A172 (cell line): Measurements from ENCODE around the gene CD96. TPM values are rescaled to one million over a fixed set of nuclear protein-coding genes. Genes with fewer than 3 reads are reported as not detected.
"Not testable (repeated sequence)": the region's sequence is repeated elsewhere in the genome, so short reads cannot be mapped to it uniquely, and the experiment has no call there.

Experiments used
- DNase-seq: peaks from one replicate; pipeline ENCODE4 v3.0.0-alpha.2; 2015; ENCODE audit warnings: low spot score
- total RNA-seq: library from RNA; depleted of rRNA; stranded (reverse); fragments of >200 nt; shearing (Covaris generic); gene quantifications from 2 replicates; pipeline ENCODE4 v1.2.3, GENCODE V29; 2014

Gene CD96
- total RNA-seq, 1 experiment from 2014 or later, result not detected

DNA sequence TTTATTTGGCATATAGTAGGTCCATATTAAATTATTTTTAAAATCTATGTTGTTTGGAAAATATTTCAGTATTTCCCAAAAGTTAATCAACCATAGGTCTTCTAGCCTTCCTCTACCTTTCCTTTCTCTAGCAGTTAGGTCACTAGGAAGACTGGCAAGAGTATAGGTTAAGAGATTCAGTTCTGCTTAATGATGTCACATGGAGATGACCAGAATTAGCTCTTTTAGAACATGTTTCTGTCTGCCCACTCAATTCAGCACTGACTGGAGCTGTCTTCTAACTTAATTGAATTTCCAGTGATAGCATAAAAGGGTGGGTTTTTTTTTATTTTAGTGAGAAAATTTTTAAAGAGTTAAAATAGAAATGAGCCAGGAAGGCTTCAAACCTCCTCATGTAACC, 76.9 kb downstream of the CD96 start:
- DNase-seq, result no peak

DNA sequence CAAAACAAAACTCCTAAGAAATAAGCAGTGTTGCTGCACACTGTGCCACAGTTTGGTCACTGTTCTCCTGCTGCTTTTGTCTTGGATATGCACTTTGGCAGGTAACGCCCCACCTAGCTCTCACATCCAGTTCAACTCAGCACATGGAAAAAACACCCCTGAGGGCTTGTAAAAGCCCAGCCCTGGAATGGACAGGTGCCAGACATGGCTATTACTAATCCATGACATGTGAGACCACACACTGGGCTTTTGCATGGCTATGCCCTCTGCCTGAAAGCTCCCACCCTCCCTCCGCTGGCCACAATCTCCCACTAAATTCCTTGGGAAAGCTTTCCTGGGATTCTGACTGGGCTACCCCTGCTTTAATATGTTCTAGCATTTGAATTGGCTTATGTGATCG, 77.8 kb downstream of the CD96 start:
- DNase-seq, result peak; percentile 23

DNA sequence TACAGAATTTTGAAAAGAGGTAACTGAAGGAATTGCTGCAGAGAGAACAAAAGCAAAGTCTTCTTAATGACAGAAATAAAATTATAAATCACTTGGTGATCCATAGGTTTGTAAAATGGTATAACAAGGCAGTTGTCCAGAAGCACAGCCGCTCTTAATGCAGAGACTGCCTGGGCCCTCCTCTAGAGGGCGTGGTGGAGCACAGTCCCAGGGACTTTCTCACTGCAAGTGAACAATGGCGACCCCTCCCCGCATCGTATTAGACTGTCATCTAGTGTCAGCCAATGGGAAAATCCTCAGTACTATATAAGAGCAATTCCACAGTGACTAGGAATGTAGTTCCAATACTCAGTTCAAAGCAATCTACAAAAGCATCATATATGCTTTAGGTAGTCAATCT, 79.5 kb downstream of the CD96 start:
- peak; percentile 17 for DNase-seq

DNA sequence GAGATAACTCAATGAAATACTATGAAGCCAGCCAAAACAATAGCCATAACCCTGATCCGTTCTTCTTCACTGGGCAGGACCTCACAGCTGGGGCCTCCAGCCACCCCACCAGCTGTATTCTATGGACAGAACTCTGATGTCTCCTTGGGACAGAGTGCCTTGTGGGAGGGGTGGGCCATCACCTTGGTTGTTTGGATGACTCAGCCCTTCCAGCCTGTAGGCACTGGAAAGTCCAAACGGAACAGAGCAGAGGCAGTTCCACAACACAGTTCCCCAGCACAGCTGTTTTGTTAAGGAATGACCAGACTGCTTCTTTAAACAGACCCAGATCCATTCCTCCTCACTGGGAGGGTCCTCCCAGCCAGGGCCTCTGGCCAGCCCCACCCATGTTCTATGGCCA, 85.1 kb downstream of the CD96 start:
- DNase-seq, result no peak

DNA sequence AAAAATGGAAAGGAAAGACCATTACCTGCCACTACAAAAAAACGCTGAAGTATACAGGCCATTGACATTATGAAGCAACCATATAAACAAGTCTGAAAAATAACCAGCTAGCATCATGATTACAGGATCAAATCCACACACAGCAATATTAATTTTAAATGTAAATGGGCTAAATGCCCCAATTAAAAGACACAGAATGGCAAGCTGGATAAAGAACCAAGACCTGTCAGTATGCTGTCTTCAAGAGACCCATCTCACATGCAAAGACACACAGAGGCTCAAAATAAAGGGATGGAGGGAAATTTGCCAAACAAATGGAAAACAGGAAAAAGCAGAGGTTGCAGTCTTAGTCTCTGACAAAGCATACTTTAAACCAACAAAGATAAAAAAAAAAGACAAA, 87.0 kb downstream of the CD96 start:
- not testable (repeated sequence) for DNase-seq

DNA sequence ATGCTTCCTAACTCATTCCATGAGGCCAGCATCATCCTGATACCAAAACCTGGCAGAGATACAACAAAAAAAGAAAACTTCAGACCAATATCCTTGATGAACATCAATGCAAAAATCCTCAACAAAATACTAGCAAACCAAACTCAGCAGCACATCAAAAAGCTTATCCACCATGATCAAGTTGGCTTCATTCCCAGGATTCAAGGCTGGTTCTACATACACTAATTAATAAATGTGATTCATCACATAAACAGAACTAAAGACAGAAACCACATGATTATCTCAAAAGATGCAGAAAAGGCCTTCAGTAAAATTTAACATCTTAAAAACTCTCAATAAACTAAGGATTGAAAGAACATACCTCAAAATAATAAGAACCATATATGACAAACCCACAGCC, 88.6 kb downstream of the CD96 start:
- DNase-seq, result not testable (repeated sequence)

DNA sequence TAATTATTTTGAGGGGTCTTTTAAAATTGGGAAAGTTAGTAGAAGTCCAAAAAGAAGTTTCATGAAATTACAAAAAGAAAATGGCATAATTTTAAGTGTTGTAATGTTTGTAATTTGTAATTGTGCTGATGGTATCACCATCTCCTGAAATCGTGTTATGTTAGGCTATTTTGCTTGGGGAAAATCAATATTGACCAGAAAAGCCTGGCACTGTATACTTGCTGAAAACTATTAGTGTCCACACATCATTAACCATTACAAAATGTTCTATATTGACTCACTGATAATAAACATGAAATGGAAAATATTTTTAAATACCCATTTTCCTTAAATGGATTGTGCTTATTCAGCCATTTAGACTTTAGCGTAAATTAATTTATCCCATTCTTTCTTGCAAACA, 93.4 kb downstream of the CD96 start:
- no peak for DNase-seq

DNA sequence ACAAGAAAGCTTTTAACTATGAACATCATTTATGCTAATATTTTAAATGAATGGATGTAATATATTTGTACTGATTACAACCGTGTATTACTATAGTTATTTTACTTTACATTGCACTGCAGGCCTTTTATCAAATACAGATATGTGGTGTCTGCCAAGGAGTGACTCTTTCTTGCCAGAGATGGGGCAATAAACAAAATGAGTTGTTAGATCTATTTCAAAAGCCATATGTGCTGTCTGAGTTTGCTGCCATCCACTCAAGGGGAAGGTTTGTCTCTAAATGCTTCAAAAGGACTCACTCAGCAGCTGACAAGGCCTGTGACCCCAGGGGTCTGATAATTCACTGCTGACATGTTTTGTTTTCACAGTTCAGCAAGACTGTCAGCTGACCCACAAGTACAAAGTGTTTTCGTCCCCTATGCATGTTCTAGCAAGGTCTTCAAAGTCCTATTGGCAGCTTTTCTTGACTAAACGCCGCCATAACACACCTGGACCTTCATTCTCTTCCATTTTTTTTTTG, 94.4 kb downstream of the CD96 start:
- DNase-seq, result no peak

DNA sequence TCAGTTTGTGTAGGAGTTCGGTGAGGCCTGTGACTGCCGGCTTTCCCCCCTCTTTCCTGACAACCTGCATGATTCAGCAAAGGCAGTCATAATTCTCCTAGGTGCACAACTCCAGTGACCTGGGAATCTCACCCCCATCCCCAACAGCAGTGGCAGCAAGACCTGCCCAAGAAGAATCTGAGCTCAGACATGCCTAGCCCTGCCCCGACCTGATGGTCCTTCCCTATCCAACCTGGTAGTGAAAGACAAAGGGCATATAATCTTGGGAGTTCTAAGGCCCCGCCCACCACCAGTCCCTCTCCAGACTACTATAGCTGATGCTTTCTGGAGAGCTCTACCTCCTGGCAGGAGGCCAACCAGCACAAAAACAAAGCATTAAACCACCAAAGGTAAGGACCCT, 97.3 kb downstream of the CD96 start:
- no peak for DNase-seq

DNA sequence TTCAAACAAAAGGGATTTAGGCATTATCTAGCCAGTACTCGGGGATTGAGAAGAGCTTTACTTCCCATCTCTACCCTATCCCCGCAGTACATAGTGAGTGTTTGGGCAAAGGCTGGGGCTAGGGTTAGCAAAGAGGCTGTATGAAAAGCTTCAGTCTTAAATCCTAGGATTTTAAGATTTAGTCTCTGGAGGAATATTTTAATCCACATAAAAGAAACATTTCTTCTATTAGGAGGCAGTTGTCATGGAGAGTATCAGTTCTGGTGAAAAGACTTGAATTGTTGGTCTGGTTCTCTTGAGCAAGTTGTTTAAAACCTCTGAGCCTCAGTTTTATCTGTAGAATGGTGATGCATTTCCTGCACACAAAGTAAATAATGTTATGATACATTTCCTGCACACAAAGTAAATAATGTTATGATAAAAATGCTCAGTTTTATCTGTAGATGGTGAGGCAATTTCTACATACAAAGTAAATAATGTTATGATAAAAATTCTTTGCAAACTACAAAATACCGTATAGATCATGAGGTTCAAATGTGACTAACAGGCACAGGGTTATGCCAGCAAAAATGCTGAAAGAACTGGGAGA, 107.1 kb downstream of the CD96 start:
- no peak for DNase-seq

DNA sequence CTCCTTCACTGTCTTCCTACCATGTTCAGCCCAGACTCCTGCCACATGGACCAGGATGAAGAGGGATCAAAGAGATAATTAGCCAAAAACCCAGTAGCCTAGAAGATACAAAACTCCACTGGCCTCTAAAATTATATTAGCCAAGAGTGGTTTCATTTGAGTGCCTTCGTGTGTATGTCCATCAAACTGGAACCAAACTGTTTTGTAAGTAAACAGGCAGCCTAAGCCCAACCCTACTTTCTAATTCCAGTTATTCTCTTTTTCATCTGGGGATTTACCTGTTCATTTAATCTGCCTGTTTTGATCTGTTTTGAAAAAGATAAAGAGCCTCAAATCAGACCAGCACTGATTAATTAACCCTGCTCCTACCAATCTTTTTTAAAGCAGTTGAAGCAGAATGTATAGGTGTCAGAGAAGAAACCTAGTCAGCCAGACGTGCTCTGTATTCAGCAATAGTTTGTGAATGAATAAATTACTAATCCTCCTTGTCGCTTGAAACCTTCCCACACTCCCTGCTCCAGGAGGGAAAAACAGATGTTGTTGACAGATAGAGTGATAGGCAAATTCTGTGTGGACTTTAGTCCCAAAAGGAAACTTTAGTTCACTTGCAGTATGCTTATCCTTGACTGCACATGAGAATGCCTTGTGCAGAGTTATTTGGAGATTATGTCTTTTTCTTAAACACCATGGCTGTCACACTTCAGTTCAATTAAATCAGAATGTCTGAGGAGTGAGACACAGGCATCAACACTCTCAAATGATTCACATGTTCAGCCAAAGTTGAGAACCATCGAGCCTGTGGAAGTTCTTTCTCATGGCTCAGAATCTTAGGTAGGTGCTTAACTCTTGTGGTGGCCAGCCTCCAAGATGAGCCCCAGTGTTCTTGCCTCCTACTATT, 108.6 kb downstream of the CD96 start:
- DNase-seq, result no peak

DNA sequence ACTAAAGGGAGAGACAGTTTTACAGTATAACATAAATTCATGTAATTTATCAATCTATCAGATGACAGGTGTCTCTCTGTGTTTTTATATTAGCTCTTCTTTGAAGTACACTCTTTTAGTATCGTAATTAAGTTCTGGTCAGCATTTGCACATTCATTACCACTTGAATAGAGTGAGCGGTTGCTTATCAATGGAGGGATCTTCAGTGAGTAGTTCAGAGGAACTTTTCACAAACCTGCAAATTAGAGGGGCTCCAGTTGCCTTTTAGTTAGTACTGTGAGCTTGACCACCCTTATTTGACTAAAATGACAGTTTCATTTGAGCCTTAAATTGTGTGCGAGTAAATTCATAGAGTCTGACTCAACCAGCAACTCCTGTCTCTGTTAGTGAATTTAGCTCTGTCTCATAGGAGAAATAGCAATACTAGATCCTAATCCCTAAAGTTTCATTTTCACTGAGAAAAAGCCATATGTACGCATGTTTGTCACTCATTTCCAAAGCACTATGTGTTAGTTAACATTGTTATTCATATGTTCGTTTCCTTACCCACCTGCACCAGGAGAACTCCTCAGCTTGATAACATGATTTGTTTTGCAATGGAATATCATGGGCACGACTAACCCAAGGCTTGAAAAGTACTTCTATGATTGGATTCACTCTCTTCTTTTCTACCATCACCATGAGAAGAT, 110.6 kb downstream of the CD96 start:
- DNase-seq, result no peak

DNA sequence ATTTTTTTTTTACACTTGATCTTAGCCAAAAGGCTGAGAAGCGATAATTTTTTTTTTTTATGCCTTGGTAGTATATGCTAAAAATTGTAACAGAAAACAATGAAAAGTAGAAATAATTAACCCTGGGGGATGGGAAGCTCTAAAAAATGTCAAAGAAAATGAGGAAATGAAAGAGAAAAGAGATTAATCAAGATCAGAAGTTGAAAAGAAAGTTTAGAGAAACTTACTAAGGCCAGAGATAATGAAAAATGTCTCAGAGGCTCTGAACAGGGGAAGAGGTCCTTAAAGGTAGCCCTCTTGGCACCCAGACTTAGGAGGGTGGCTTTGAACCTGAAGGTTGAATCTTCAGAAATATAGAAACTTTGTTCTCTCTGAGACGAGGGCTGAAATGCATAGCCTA, 111.8 kb downstream of the CD96 start:
- DNase-seq, result no peak

DNA sequence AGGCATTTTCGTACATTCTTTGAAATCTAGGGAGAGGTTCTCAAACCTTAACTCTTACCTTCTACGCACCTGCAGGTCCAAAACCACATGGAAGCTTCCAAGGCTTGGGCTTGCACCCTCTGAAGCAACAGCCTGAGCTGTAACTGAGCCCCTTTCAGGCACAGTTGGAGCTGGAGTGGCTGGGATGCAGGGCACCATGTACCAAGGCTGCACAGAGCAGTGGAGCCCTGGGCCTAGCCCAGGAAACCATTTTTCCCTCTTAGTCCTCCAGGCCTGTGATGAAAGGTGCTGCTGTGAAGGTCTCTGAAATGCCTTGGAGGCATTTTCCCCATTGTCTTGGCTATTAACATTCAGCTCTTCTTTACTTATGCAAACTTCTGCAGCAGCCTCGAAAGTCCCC, 120.0 kb downstream of the CD96 start:
- no peak for DNase-seq

DNA sequence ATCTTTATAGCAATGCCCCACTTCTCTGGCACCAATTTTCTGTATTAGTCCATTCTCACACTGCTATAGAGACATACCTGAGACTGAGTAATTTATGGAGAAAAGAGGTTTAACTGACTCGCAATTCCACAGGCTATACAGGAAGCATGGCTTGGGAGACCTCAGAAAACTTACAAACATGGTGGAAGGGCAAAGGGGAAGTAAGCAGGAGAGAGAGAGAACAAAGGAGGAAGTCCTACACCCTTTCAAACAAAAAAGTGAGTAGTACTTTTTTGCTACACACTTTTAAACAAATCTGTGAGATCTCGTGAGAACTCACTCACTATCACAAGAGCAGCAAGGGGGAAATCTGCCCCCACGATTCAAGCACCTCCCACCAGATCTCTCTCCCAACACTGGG, 120.9 kb downstream of the CD96 start:
- no peak for DNase-seq

DNA sequence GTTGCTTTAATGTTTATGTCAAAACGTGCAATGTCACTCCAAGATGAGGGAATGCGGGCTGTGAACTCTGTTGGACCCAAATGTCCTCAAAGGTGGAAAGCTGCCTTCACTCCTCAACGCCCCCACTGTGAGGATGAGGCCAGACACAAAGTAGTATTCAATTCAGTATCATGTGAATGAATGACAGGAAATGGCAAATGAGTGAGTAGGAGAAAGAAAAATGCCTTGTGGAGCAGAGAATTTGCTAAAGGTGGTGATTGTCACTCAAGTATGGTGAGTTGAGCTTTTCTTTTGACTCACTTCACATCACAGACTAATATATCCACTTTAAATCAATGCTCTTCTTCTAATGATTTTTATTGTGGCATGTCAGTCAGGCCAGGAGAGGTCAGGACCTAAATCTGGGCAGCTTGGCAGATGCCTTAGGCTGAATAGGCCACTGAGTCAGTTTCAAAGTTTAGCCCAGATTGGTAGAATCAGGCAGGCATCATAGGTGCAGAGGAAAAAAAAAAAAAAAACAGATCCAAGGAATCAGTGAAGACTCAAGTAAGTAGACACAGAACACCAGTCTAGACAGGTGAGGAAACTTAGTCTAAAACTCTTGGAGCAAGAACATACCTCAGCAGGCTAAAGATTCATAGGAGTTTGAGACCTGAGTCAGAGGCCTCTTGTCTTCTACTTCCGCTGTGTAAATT, 124.2 kb downstream of the CD96 start:
- peak; percentile 8 for DNase-seq

DNA sequence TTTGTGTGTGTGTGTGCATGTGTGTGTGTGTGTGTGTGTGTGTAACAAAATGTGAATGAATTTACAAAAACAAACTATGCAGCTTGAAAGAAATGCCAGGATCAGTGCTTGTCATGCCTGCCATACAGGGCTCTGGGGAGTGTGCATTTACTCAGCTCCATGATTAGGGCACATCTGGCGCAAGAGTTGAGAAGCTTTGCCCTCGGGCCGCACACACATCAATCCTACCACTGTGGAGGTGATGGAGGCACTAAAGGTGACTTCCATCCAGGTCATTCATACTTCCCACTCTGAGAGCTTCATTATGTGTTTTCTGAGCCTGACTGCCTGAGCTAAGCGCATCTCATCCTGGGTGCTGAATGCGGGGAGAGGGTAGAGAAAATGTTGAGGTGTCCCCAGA, 125.2 kb downstream of the CD96 start:
- DNase-seq, result no peak

DNA sequence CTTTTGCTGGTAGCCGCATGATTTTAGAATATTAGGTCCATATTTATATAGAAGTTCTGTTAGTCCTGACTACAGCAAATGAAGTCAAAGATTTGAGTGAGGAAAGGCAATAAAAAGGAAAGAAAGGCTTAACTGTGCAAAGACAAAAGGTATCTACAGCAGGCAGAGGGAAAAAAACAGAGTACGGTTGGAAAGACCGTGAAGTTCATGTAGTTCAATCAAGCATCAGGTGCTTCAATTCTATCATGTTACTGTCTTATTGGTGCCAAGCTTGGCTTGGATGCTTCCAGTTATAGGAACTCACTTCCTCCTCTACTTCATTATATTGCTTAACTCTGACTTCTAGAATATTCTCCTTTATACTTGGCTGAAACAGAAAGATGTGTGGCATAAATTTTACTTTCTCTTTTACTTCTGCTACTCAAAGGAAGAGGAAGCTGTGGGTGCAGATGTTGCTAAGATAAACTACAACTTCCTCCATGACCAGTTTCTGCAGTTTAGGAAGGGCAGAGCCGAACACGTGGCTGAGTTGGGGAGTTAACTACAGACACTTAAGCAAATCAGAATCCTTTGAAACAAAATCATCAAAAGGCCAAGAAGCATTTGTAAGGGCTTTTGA, 125.7 kb downstream of the CD96 start:
- DNase-seq, result peak; percentile 45

DNA sequence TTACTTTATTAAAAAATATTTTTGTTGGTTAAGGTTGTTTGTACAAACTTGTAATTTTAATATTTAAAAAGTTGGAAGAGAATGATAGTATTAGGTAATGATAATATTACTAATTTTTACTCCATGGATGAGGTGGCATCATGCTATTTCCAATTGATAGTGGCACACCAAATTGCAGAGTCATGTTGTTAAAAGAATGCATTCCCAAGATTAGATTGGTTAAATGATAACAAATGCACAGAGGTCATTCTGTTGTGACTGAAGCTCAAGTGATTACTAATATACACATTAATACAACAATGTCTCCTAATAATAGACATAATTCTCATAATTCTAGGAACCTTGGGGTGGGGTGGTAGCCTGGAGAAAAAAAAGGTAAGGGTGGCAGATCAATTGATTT, 126.3 kb downstream of the CD96 start:
- DNase-seq, result no peak

DNA sequence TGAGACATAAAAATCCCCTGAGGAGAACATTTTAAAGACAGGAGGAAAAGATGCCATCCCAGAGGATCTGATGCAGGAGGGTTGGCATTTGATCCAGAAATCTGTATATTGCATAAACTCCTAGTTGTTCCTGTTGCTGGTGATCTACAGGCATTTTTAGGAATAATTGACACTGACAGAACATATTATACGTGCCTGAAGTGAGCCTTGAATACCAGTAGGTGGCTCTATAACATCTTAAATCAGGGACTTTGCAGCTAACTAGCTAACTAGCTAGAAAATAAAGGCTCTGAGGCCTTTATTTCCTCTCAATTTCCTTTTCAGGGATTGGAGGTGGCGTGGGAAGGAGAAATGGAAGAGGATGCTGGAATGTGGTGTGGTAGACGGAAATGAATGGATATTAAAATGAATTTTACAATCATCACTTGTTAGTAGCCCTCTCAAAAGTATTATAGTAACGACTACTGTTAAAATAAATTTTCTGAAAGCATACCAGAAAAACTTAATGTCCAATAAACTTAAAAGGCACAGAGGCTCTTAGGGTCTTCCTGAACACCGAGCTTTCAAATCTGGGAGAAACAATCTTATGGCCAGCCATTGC, 127.0 kb downstream of the CD96 start:
- peak; percentile 69 for DNase-seq
